H9 (cell line): Measurements from ENCODE around the gene TSC22D1. TPM values are rescaled to one million over a fixed set of nuclear protein-coding genes. Genes with fewer than 3 reads are reported as not detected.

Source experiments
- DNase-seq: peaks from one replicate; pipeline ENCODE4 v3.0.0-alpha.2; 2017
- H2AFZ ChIP-seq: one replicate; pipeline ENCODE4 v1.6.1; 2013; ENCODE audit warnings: mild to moderate bottlenecking, low read length, control low read depth, moderate library complexity
- H2AK5ac ChIP-seq: 2 replicates; pipeline ENCODE4 v1.6.1; 2013; ENCODE audit warnings: low read length, control low read depth, mixed read lengths; ENCODE audit not compliant: insufficient read length
- H2BK120ac ChIP-seq: one replicate; pipeline ENCODE4 v1.6.1; 2013; ENCODE audit warnings: low read depth, mild to moderate bottlenecking, low read length, control low read depth, inconsistent platforms; ENCODE audit not compliant: poor library complexity, severe bottlenecking
- H2BK12ac ChIP-seq: 2 replicates; pipeline ENCODE4 v1.6.1; 2013; ENCODE audit warnings: low read length, control low read depth, mixed read lengths, low read depth; ENCODE audit not compliant: insufficient read length
- H2BK15ac ChIP-seq: 2 replicates; pipeline ENCODE4 v1.6.1; 2013; ENCODE audit warnings: low read depth, low read length, control low read depth
- H2BK20ac ChIP-seq: one replicate; pipeline ENCODE4 v1.6.1; 2013; ENCODE audit warnings: low read depth, mild to moderate bottlenecking, low read length, control low read depth, inconsistent platforms; ENCODE audit not compliant: poor library complexity, severe bottlenecking
- H2BK5ac ChIP-seq: 2 replicates; pipeline ENCODE4 v1.6.1; 2013; ENCODE audit warnings: low read length, control low read depth, mixed read lengths; ENCODE audit not compliant: insufficient read length
- H3K14ac ChIP-seq: 2 replicates; pipeline ENCODE4 v1.6.1; 2013; ENCODE audit warnings: low read length, control low read depth; ENCODE audit not compliant: insufficient read depth
- H3K18ac ChIP-seq: 2 replicates; pipeline ENCODE4 v1.6.1; 2013; ENCODE audit warnings: low read depth, mild to moderate bottlenecking, mixed read lengths, low read length, control low read depth; ENCODE audit not compliant: insufficient read length
- H3K23ac ChIP-seq: 2 replicates; pipeline ENCODE4 v1.6.1; 2013; ENCODE audit warnings: low read length, control low read depth, mixed read lengths, low read depth; ENCODE audit not compliant: insufficient read length
- H3K23me2 ChIP-seq: 2 replicates; pipeline ENCODE4 v1.6.1; 2013; ENCODE audit warnings: low read depth, mild to moderate bottlenecking, mixed read lengths, low read length, control low read depth; ENCODE audit not compliant: insufficient read length, poor library complexity, severe bottlenecking
- H3K27ac ChIP-seq: 2 replicates; pipeline ENCODE4 v1.5.1; 2013; ENCODE audit warnings: low read length, control low read depth, mixed read lengths, low read depth; ENCODE audit not compliant: insufficient read length
- H3K27me3 ChIP-seq: 2 replicates; pipeline ENCODE4 v1.6.1; 2013; ENCODE audit warnings: low read length, control low read depth, inconsistent platforms; ENCODE audit not compliant: insufficient read depth
- H3K4ac ChIP-seq: 2 replicates; pipeline ENCODE4 v1.6.1; 2013; ENCODE audit warnings: low read depth, mild to moderate bottlenecking, control low read depth, inconsistent platforms, low read length, moderate library complexity
- H3K4me1 ChIP-seq: 2 replicates; pipeline ENCODE4 v1.6.1; 2013; ENCODE audit warnings: low read length, control low read depth, inconsistent platforms; ENCODE audit not compliant: insufficient read depth
- H3K4me2 ChIP-seq: 2 replicates; pipeline ENCODE4 v1.6.1; 2013; ENCODE audit warnings: low read length, control low read depth, mixed read lengths; ENCODE audit not compliant: insufficient read length, insufficient read depth
- H3K56ac ChIP-seq: 2 replicates; pipeline ENCODE4 v1.6.1; 2013; ENCODE audit warnings: low read depth, mild to moderate bottlenecking, mixed read lengths, low read length, control low read depth; ENCODE audit not compliant: insufficient read length
- H3K79me1 ChIP-seq: 2 replicates; pipeline ENCODE4 v1.6.1; 2013; ENCODE audit warnings: low read depth, mild to moderate bottlenecking, moderate library complexity, low read length, control low read depth, inconsistent platforms; ENCODE audit not compliant: insufficient read depth, poor library complexity, severe bottlenecking
- H3K79me2 ChIP-seq: 2 replicates; pipeline ENCODE4 v1.6.1; 2013; ENCODE audit warnings: low read length, control low read depth, inconsistent platforms; ENCODE audit not compliant: insufficient read depth
- H3K9ac ChIP-seq: 2 replicates; pipeline ENCODE4 v1.6.1; 2013; ENCODE audit warnings: low read length, control low read depth, mixed read lengths; ENCODE audit not compliant: insufficient read length; ENCODE audit errors: extremely low read depth
- H3K9me3 ChIP-seq: one replicate; pipeline ENCODE4 v1.6.1; 2013; ENCODE audit warnings: low read depth, low read length, inconsistent platforms; ENCODE audit not compliant: control insufficient read depth
- H3T11ph ChIP-seq: one replicate; pipeline ENCODE4 v1.6.1; 2013; ENCODE audit warnings: mild to moderate bottlenecking, low read length, control low read depth, inconsistent platforms
- H4K20me1 ChIP-seq: one replicate; pipeline ENCODE4 v1.6.1; 2013; ENCODE audit not compliant: control insufficient read depth, insufficient read length, insufficient read depth
- H4K5ac ChIP-seq: 2 replicates; pipeline ENCODE4 v1.6.1; 2013; ENCODE audit warnings: low read depth, mild to moderate bottlenecking, mixed read lengths, low read length, control low read depth; ENCODE audit not compliant: insufficient read length
- H4K8ac ChIP-seq: replicated peaks from 2 replicates; pipeline ENCODE4 v1.6.1; 2013; ENCODE audit warnings: low read length, control low read depth, mixed read lengths, low read depth; ENCODE audit not compliant: insufficient read length
- H4K91ac ChIP-seq: 2 replicates; pipeline ENCODE4 v1.6.1; 2013; ENCODE audit warnings: low read depth, mild to moderate bottlenecking, moderate library complexity, mixed read lengths, low read length, control low read depth; ENCODE audit not compliant: insufficient read length
- H3K27ac Mint-ChIP-seq, 3 experiments: 2 replicates in 2 of 3; 3 replicates in 1 of 3; pipeline ENCODE4 v1.8.0; 2020 to 2021; ENCODE audit warnings: mixed read lengths in 3 of 3, mild to moderate bottlenecking in 1 of 3, moderate library complexity in 1 of 3
- H3K27me3 Mint-ChIP-seq: 2 replicates; pipeline ENCODE4 v1.8.0; 2021; ENCODE audit warnings: low read depth, mild to moderate bottlenecking, moderate library complexity, mixed read lengths
- H3K36me3 Mint-ChIP-seq, 3 experiments: 2 replicates in 2 of 3; 3 replicates in 1 of 3; pipeline ENCODE4 v1.8.0; 2020 to 2021; ENCODE audit warnings: low read depth in 3 of 3, mixed read lengths in 3 of 3; ENCODE audit not compliant: insufficient read depth in 1 of 3
- H3K4me1 Mint-ChIP-seq, 2 experiments: 2 replicates each; pipeline ENCODE4 v1.8.0; 2020; ENCODE audit warnings: mixed read lengths in 2 of 2
- H3K4me3 Mint-ChIP-seq, 2 experiments: 2 replicates in 1 of 2; 3 replicates in 1 of 2; pipeline ENCODE4 v1.8.0; 2020 to 2021; ENCODE audit warnings: mild to moderate bottlenecking in 2 of 2, mixed read lengths in 2 of 2, moderate library complexity in 1 of 2
- H3K9me3 Mint-ChIP-seq, 2 experiments: 2 replicates in 1 of 2; 3 replicates in 1 of 2; pipeline ENCODE4 v1.8.0; 2020; ENCODE audit warnings: mild to moderate bottlenecking in 2 of 2, mixed read lengths in 2 of 2, moderate library complexity in 1 of 2
- WGBS: extraction: QIAGEN DNeasy Blood & Tissue Kit; methylation state at CpG from one replicate; pipeline ENCODE4 v1.1.7; 2013; ENCODE audit warnings: missing lambda C conversion rate, low lambda C conversion rate, mixed read lengths; ENCODE audit not compliant: insufficient read length; ENCODE audit errors: extremely low coverage; 5-methylcytosine and 5-hydroxymethylcytosine counted together
- total RNA-seq: library from RNA; stranded (reverse); gene quantifications from 2 replicates; pipeline ENCODE4 v1.2.1, GENCODE V29; 2021
- TF ChIP-seq, protein P1 (sequence below): fragments of 200-600 bp; sonication (generic); conservative IDR thresholded peaks from 3 replicates; pipeline ENCODE4 v1.8.0; 2021; ENCODE audit warnings: antibody characterized with exemption, mild to moderate bottlenecking

TSC22D1 gene
- total RNA-seq, 1 experiment from 2014 or later, result 76.7 TPM

DNA sequence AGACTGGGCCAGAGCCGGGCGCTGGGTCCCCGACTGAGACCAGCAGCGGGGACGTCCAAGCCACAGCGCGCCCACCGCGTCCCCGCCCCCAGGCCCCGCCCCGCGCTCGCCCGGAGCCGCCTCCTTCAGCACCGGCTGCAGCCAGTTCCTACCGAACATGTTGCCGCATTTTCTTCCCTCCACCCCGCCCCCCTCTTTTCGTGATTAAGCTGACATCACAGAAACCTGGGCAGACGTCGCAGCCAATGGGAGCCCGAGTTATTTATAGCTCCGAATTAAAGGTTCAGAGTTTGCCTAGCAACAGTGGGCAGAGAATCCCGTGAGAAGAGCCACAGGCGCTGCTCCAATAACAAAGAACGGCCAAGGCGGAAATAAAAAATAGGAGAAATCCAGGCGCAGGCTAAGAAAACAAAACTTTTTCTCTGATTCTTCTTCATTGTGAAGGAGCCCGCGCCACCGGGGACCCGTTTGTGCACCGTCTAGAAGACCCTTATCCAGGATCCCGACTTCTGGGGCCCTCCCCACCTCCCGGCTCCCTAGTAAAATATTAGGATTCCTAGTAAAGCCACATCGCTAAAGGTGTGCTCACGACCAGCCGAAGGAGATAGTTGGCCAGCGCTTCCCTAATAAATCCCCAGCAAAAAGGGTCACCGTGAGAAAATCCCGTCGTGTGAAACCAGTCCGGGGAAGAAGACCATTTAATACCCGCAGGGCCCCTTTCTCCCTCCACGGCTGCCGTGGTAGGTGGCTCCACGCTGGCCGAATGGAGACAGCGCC is 140.8 kb downstream of the TSC22D1 start:
- Histone ChIP-seq H3K79me1 (peaks cover 6% of the 10 kb centered on the region), H4K8ac (no peak overlapping the region), H3K23ac (peak overlapping the region; percentile 77), H3K4me2 (peak overlapping the region; percentile 87), H3K27ac (peak overlapping the region; percentile 75), H2BK120ac (peak overlapping the region; percentile 98), H3T11ph (peak overlapping the region; percentile 67), H2BK20ac (peak overlapping the region; percentile 13), H3K79me2 (no peaks in the 10 kb centered on the region), H3K23me2 (peaks cover 7% of the 10 kb centered on the region), H3K4me1 (no peaks in the 10 kb centered on the region), H2BK15ac (no peak overlapping the region), H4K20me1 (no peaks in the 10 kb centered on the region), H3K9me3 (no peaks in the 10 kb centered on the region), H3K56ac (peak overlapping the region; percentile 50), H2AFZ (no peak overlapping the region), H2AK5ac (no peak overlapping the region), H2BK12ac (peak overlapping the region; percentile 94), H3K4ac (peak overlapping the region; percentile 81; the same call in 1 of the 2 replicates), H3K9ac (peak overlapping the region; percentile 97), H4K5ac (peak overlapping the region; percentile 58), H4K91ac (peak overlapping the region; percentile 60), H3K27me3 (no peaks in the 10 kb centered on the region), H2BK5ac (peak overlapping the region; percentile 70), H3K14ac (peak overlapping the region; percentile 96; the same call in 1 of the 2 replicates), H3K18ac (peak overlapping the region; percentile 98)
- no CpG with 5 or more reads among the region's 51 CpGs for WGBS
- peaks cover 26 to 35% of the 10 kb centered on the region in 2 experiments for H3K4me1 Mint-ChIP-seq
- peak overlapping the region; percentile 86 to 97 for H3K4me3 Mint-ChIP-seq
- H3K36me3 Mint-ChIP-seq, result peaks cover 27 to 34% (median 27%) of the 10 kb centered on the region in 3 experiments; a peak in 6 of 7 replicates
- H3K9me3 Mint-ChIP-seq, result no peaks in the 10 kb centered on the region
- TF ChIP-seq, protein P1, sequence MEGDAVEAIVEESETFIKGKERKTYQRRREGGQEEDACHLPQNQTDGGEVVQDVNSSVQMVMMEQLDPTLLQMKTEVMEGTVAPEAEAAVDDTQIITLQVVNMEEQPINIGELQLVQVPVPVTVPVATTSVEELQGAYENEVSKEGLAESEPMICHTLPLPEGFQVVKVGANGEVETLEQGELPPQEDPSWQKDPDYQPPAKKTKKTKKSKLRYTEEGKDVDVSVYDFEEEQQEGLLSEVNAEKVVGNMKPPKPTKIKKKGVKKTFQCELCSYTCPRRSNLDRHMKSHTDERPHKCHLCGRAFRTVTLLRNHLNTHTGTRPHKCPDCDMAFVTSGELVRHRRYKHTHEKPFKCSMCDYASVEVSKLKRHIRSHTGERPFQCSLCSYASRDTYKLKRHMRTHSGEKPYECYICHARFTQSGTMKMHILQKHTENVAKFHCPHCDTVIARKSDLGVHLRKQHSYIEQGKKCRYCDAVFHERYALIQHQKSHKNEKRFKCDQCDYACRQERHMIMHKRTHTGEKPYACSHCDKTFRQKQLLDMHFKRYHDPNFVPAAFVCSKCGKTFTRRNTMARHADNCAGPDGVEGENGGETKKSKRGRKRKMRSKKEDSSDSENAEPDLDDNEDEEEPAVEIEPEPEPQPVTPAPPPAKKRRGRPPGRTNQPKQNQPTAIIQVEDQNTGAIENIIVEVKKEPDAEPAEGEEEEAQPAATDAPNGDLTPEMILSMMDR, result no peak
- no peaks in the 10 kb centered on the region; the same call in 1 of the 2 replicates for H3K27me3 Mint-ChIP-seq
- DNase-seq, result peak; percentile 98
- peak overlapping the region; percentile 99 for H3K27ac Mint-ChIP-seq
